ENCODE data around the gene DCLK3.
A peak's percentile ranks its signal among the peaks of the same experiment; 100 is the strongest.

Gene DCLK3

GRCh38 chr3:36750737-36751136 is 13.6 kb downstream of the DCLK3 start:
- H4K8ac ChIP-seq (ENCODE audit: low read depth, low read length): no peak overlapping the region
- no peaks in the 10 kb centered on the region for H3K4me1 ChIP-seq (ENCODE audit: control insufficient read depth in 1 of 2, insufficient read depth in 2 of 2, low read length in 2 of 2)
- no peak overlapping the region for H3K18ac ChIP-seq (ENCODE audit: low read length)
- H3K79me2 ChIP-seq (ENCODE audit: control insufficient read depth, insufficient read depth, low read length, poor library complexity): no peaks in the 10 kb centered on the region
- no peak overlapping the region for H3K14ac ChIP-seq (ENCODE audit: low read length)
- no CpG with 5 or more reads among the region's 6 CpGs for WGBS (ENCODE audit: extremely low coverage, insufficient coverage, insufficient read length)
- H2BK120ac ChIP-seq (ENCODE audit: insufficient read depth, low read length, poor library complexity): no peak overlapping the region
- H3K4ac ChIP-seq (ENCODE audit: low read depth, low read length): no peak overlapping the region
- no peaks in the 10 kb centered on the region for H3K9me3 ChIP-seq (ENCODE audit: insufficient read depth, low read depth, low read length)
- no peak overlapping the region for H3K4me2 ChIP-seq (ENCODE audit: low read length)
- H3K79me1 ChIP-seq (ENCODE audit: low read length): no peaks in the 10 kb centered on the region
- H2AK5ac ChIP-seq (ENCODE audit: low read length): no peak overlapping the region
- H3K23ac ChIP-seq (ENCODE audit: low read length): no peak overlapping the region
- H3K9ac ChIP-seq (ENCODE audit: low read length): no peak overlapping the region
- no peak for DNase-seq
- no peak overlapping the region for H2BK5ac ChIP-seq (ENCODE audit: low read depth, low read length, poor library complexity)
- H2BK12ac ChIP-seq (ENCODE audit: low read length): no peak overlapping the region
- no peaks in the 10 kb centered on the region for H3K36me3 ChIP-seq (ENCODE audit: control insufficient read depth in 1 of 2, insufficient read depth in 2 of 2, low read length in 2 of 2)
- H3K27me3 ChIP-seq (ENCODE audit: insufficient read depth, low read length): no peaks in the 10 kb centered on the region
- H2AFZ ChIP-seq (ENCODE audit: insufficient read depth, low read length, poor library complexity): no peak overlapping the region
- H3K4me3 ChIP-seq (ENCODE audit: low read depth, low read length): no peak overlapping the region
- no peak overlapping the region for H4K91ac ChIP-seq (ENCODE audit: low read depth, low read length)
- no peak overlapping the region for H3K27ac ChIP-seq (ENCODE audit: low read depth, low read length)
- H4K12ac ChIP-seq (ENCODE audit: low read depth, low read length): no peak overlapping the region

- Histone ChIP-seq H2BK120ac (ENCODE audit: insufficient read depth, low read length, poor library complexity) (no peak overlapping the region), H2AFZ (ENCODE audit: insufficient read depth, low read length, poor library complexity) (no peak overlapping the region), H4K91ac (ENCODE audit: low read depth, low read length) (no peak overlapping the region), H3K4me1 (ENCODE audit: control insufficient read depth in 1 of 2, insufficient read depth in 2 of 2, low read length in 2 of 2) (no peaks in the 10 kb centered on the region), H3K27me3 (ENCODE audit: insufficient read depth, low read length) (no peaks in the 10 kb centered on the region), H3K4me3 (ENCODE audit: low read depth, low read length) (no peak overlapping the region), H3K18ac (ENCODE audit: low read length) (no peak overlapping the region), H4K8ac (ENCODE audit: low read depth, low read length) (no peak overlapping the region), H3K79me1 (ENCODE audit: low read length) (no peaks in the 10 kb centered on the region), H3K36me3 (ENCODE audit: control insufficient read depth in 1 of 2, insufficient read depth in 2 of 2, low read length in 2 of 2) (no peaks in the 10 kb centered on the region), H4K12ac (ENCODE audit: low read depth, low read length) (no peak overlapping the region), H3K27ac (ENCODE audit: low read depth, low read length) (no peak overlapping the region), H3K23ac (ENCODE audit: low read length) (no peak overlapping the region), H3K9ac (ENCODE audit: low read length) (peak overlapping the region; percentile 9), H3K79me2 (ENCODE audit: control insufficient read depth, insufficient read depth, low read length, poor library complexity) (no peaks in the 10 kb centered on the region), H3K4me2 (ENCODE audit: low read length) (no peak overlapping the region), H3K9me3 (ENCODE audit: insufficient read depth, low read depth, low read length) (no peaks in the 10 kb centered on the region), H2BK12ac (ENCODE audit: low read length) (no peak overlapping the region), H3K4ac (ENCODE audit: low read depth, low read length) (no peak overlapping the region), H2BK5ac (ENCODE audit: low read depth, low read length, poor library complexity) (no peak overlapping the region), H2AK5ac (ENCODE audit: low read length) (no peak overlapping the region), H3K14ac (ENCODE audit: low read length) (no peak overlapping the region)
- no CpG with 5 or more reads among the region's 6 CpGs for WGBS (ENCODE audit: extremely low coverage, insufficient coverage, insufficient read length)
- no peak for DNase-seq
Measured at GRCh38 chr3:36744763-36745162, 19.6 kb downstream of the DCLK3 start.

GRCh38 chr3:36743826-36744225 is 20.5 kb downstream of the DCLK3 start:
- no peaks in the 10 kb centered on the region for H3K27me3 ChIP-seq (ENCODE audit: insufficient read depth, low read length)
- no peak for DNase-seq
- no peak overlapping the region for H3K23ac ChIP-seq (ENCODE audit: low read length)
- H3K18ac ChIP-seq (ENCODE audit: low read length): no peak overlapping the region
- no peak overlapping the region for H2AK5ac ChIP-seq (ENCODE audit: low read length)
- no peak overlapping the region for H3K14ac ChIP-seq (ENCODE audit: low read length)
- H4K8ac ChIP-seq (ENCODE audit: low read depth, low read length): no peak overlapping the region
- no peak overlapping the region for H4K12ac ChIP-seq (ENCODE audit: low read depth, low read length)
- H3K9ac ChIP-seq (ENCODE audit: low read length): no peak overlapping the region
- H3K4me3 ChIP-seq (ENCODE audit: low read depth, low read length): no peak overlapping the region
- no peak overlapping the region for H3K4me2 ChIP-seq (ENCODE audit: low read length)
- no peak overlapping the region for H2BK12ac ChIP-seq (ENCODE audit: low read length)
- H3K4me1 ChIP-seq (ENCODE audit: control insufficient read depth in 1 of 2, insufficient read depth in 2 of 2, low read length in 2 of 2): no peaks in the 10 kb centered on the region
- H4K91ac ChIP-seq (ENCODE audit: low read depth, low read length): no peak overlapping the region
- H3K36me3 ChIP-seq (ENCODE audit: control insufficient read depth in 1 of 2, insufficient read depth in 2 of 2, low read length in 2 of 2): no peaks in the 10 kb centered on the region
- H3K4ac ChIP-seq (ENCODE audit: low read depth, low read length): no peak overlapping the region
- no peak overlapping the region for H2AFZ ChIP-seq (ENCODE audit: insufficient read depth, low read length, poor library complexity)
- H3K79me2 ChIP-seq (ENCODE audit: control insufficient read depth, insufficient read depth, low read length, poor library complexity): no peaks in the 10 kb centered on the region
- no peaks in the 10 kb centered on the region for H3K79me1 ChIP-seq (ENCODE audit: low read length)
- no peak overlapping the region for H3K27ac ChIP-seq (ENCODE audit: low read depth, low read length)
- no CpG with 5 or more reads among the region's 2 CpGs for WGBS (ENCODE audit: extremely low coverage, insufficient coverage, insufficient read length)
- no peaks in the 10 kb centered on the region for H3K9me3 ChIP-seq (ENCODE audit: insufficient read depth, low read depth, low read length)
- H2BK5ac ChIP-seq (ENCODE audit: low read depth, low read length, poor library complexity): no peak overlapping the region
- H2BK120ac ChIP-seq (ENCODE audit: insufficient read depth, low read length, poor library complexity): no peak overlapping the region

- Histone ChIP-seq H3K4me3 (ENCODE audit: low read depth, low read length) (no peak overlapping the region), H3K18ac (ENCODE audit: low read length) (no peak overlapping the region), H2AK5ac (ENCODE audit: low read length) (no peak overlapping the region), H3K23ac (ENCODE audit: low read length) (no peak overlapping the region), H3K79me2 (ENCODE audit: control insufficient read depth, insufficient read depth, low read length, poor library complexity) (no peaks in the 10 kb centered on the region), H3K9me3 (ENCODE audit: insufficient read depth, low read depth, low read length) (peaks cover 3% of the 10 kb centered on the region), H3K4ac (ENCODE audit: low read depth, low read length) (no peak overlapping the region), H3K4me2 (ENCODE audit: low read length) (no peak overlapping the region), H2BK5ac (ENCODE audit: low read depth, low read length, poor library complexity) (no peak overlapping the region), H3K27ac (ENCODE audit: low read depth, low read length) (no peak overlapping the region), H4K12ac (ENCODE audit: low read depth, low read length) (no peak overlapping the region), H2BK12ac (ENCODE audit: low read length) (no peak overlapping the region), H4K8ac (ENCODE audit: low read depth, low read length) (no peak overlapping the region), H2BK120ac (ENCODE audit: insufficient read depth, low read length, poor library complexity) (no peak overlapping the region), H3K36me3 (ENCODE audit: control insufficient read depth in 1 of 2, insufficient read depth in 2 of 2, low read length in 2 of 2) (no peaks in the 10 kb centered on the region), H3K27me3 (ENCODE audit: insufficient read depth, low read length) (no peaks in the 10 kb centered on the region), H4K91ac (ENCODE audit: low read depth, low read length) (no peak overlapping the region), H3K4me1 (ENCODE audit: control insufficient read depth in 1 of 2, insufficient read depth in 2 of 2, low read length in 2 of 2) (peaks cover 3 to 5% of the 10 kb centered on the region in 2 experiments), H3K79me1 (ENCODE audit: low read length) (no peaks in the 10 kb centered on the region), H3K14ac (ENCODE audit: low read length) (no peak overlapping the region), H3K9ac (ENCODE audit: low read length) (no peak overlapping the region), H2AFZ (ENCODE audit: insufficient read depth, low read length, poor library complexity) (no peak overlapping the region)
- no peak for DNase-seq
- no CpG with 5 or more reads among the region's 2 CpGs for WGBS (ENCODE audit: extremely low coverage, insufficient coverage, insufficient read length)
Measured at GRCh38 chr3:36741285-36741684, 23.1 kb downstream of the DCLK3 start.

Measured in trophoblast cell (in vitro differentiated cells and primary cell).